ENCODE measurements around the gene PITX2. TPM values are rescaled to one million over a fixed set of nuclear protein-coding genes. Genes with fewer than 3 reads are reported as not detected.
A peak's percentile ranks its signal among the peaks of the same experiment; 100 is the strongest.

PITX2 gene
- polyA plus RNA-seq, 1 donor (not counting 4 experiments of a cell fraction or from before 2014, with no cell fraction given), result not detected

DNA sequence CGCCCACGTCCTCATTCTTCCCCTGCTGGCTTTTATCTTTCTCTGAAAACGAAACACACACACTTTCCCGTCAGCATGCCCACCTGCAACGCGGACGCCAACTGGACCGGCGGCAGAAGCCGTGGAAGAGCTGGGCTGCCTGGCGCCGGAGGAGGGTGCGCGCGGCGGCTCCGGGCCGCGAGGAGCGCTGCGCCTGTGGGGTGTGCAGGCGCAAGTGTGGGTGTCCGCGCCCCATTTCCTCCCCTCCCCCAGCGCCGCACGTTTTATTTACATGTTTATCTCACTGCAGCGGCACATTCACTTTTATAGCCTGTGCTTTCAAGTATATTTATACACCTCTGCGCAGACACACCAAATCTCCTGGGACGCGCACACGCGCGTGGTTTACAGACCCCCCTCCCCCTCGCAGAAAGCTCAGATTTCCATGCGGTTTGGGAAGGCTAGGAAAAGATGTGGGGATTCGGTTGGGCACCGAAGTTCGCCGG lies 1.5 kb downstream of the PITX2 start:
- Histone ChIP-seq H3K79me2 (ENCODE audit: control insufficient read depth, insufficient read depth, low read length) (no peaks in the 10 kb centered on the region), H3K9ac (ENCODE audit: control insufficient read depth, extremely low read depth, insufficient read depth, low read length) (no peak overlapping the region), H3K27me3 (ENCODE audit: control insufficient read depth, extremely low read depth, insufficient read depth, low read length) (peaks cover 98% of the 10 kb centered on the region), H3K9me1 (ENCODE audit: control insufficient read depth, extremely low read depth, insufficient read depth, low read length) (no peaks in the 10 kb centered on the region), H3K9me3 (ENCODE audit: control insufficient read depth, low read depth, low read length) (peaks cover 11% of the 10 kb centered on the region), H3K4me3 (ENCODE audit: control insufficient read depth in 2 of 3, extremely low read depth in 1 of 3, insufficient read depth in 2 of 3, low read depth in 1 of 3, low read length in 3 of 3) (peak overlapping the region in 1 of 3 experiments; percentile 51), H3K4me1 (ENCODE audit: control insufficient read depth, extremely low read depth, insufficient read depth, low read length) (peaks cover 2% of the 10 kb centered on the region), H3K27ac (ENCODE audit: control insufficient read depth, insufficient read depth, low read length) (no peak overlapping the region), H4K20me1 (ENCODE audit: control insufficient read depth, extremely low read depth, insufficient read depth, low read length) (no peaks in the 10 kb centered on the region), H2AFZ (ENCODE audit: control insufficient read depth, low read length) (no peak overlapping the region), H3K4me2 (ENCODE audit: control insufficient read depth, extremely low read depth, insufficient read depth, low read depth, low read length) (peak overlapping the region; percentile 56), H3K36me3 (ENCODE audit: control insufficient read depth in 2 of 2, extremely low read depth in 1 of 2, insufficient read depth in 2 of 2, low read length in 2 of 2) (no peaks in the 10 kb centered on the region)
- no peak for TF ChIP-seq EZH2 (IDR thresholded peaks at IDR 0.05; ENCODE audit: low read length)
- TF ChIP-seq, protein P1, sequence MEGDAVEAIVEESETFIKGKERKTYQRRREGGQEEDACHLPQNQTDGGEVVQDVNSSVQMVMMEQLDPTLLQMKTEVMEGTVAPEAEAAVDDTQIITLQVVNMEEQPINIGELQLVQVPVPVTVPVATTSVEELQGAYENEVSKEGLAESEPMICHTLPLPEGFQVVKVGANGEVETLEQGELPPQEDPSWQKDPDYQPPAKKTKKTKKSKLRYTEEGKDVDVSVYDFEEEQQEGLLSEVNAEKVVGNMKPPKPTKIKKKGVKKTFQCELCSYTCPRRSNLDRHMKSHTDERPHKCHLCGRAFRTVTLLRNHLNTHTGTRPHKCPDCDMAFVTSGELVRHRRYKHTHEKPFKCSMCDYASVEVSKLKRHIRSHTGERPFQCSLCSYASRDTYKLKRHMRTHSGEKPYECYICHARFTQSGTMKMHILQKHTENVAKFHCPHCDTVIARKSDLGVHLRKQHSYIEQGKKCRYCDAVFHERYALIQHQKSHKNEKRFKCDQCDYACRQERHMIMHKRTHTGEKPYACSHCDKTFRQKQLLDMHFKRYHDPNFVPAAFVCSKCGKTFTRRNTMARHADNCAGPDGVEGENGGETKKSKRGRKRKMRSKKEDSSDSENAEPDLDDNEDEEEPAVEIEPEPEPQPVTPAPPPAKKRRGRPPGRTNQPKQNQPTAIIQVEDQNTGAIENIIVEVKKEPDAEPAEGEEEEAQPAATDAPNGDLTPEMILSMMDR (optimal IDR thresholded peaks at IDR 0.05 in 1 of 3, IDR thresholded peaks at IDR 0.05 in 1 of 3, conservative IDR thresholded peaks at IDR 0.05 in 1 of 3; ENCODE audit: extremely low read depth in 1 of 3, insufficient read depth in 2 of 3, low read length in 3 of 3), result no peak
- no peak for FAIRE-seq
- dilution Hi-C loops (cut with MboI; ENCODE audit: extremely low pct_ligation_motif_present, low sequenced_read_pairs), result no loop called here
- DNase-seq (ENCODE audit: low read depth, low spot score), result no peak

DNA sequence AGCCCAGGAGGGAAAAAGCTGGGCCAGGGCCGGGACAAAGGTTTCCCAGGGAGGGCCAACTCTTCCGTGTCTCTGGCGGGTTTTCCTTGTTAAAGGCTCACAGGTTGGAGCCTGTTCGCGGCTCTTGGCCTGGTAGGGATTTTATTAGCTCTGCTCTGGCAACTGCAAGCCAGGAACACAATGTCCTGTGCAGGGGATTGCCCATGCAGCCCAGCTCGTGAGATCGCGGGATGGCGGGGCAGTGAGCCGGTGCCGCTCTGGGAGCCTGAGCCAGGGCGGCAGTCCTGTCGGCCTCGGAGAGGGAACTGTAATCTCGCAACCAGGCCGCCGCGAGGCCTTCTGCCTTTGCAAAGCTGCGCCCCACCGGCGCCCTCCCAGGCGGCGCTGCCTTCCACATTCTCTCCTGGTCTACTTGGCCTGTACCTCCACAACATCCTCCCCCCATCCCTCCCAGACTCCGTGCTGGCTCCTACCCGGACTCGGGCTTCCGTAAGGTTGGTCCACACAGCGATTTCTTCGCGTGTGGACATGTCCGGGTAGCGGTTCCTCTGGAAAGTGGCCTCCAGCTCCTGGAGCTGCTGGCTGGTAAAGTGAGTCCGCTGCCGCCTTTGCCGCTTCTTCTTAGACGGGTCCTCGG lies 2.1 kb downstream of the PITX2 start:
- no peak overlapping the region for H3K27ac ChIP-seq (ENCODE audit: control insufficient read depth, insufficient read depth, low read length)
- no peak overlapping the region for H3K9ac ChIP-seq (ENCODE audit: control insufficient read depth, extremely low read depth, insufficient read depth, low read length)
- no peaks in the 10 kb centered on the region for H3K9me1 ChIP-seq (ENCODE audit: control insufficient read depth, extremely low read depth, insufficient read depth, low read length)
- H3K4me1 ChIP-seq (ENCODE audit: control insufficient read depth, extremely low read depth, insufficient read depth, low read length), result peaks cover 2% of the 10 kb centered on the region
- no peaks in the 10 kb centered on the region for H3K79me2 ChIP-seq (ENCODE audit: control insufficient read depth, insufficient read depth, low read length)
- dilution Hi-C loops (cut with MboI; ENCODE audit: extremely low pct_ligation_motif_present, low sequenced_read_pairs), result no loop called here
- H4K20me1 ChIP-seq (ENCODE audit: control insufficient read depth, extremely low read depth, insufficient read depth, low read length), result no peaks in the 10 kb centered on the region
- peaks cover 98% of the 10 kb centered on the region for H3K27me3 ChIP-seq (ENCODE audit: control insufficient read depth, extremely low read depth, insufficient read depth, low read length)
- peak overlapping the region in 1 of 3 experiments; percentile 51 for H3K4me3 ChIP-seq (ENCODE audit: control insufficient read depth in 2 of 3, extremely low read depth in 1 of 3, insufficient read depth in 2 of 3, low read depth in 1 of 3, low read length in 3 of 3)
- DNase-seq (ENCODE audit: low read depth, low spot score), result no peak
- H3K9me3 ChIP-seq (ENCODE audit: control insufficient read depth, low read depth, low read length), result peaks cover 11% of the 10 kb centered on the region
- FAIRE-seq, result no peak
- H3K36me3 ChIP-seq (ENCODE audit: control insufficient read depth in 2 of 2, extremely low read depth in 1 of 2, insufficient read depth in 2 of 2, low read length in 2 of 2), result no peaks in the 10 kb centered on the region
- H3K4me2 ChIP-seq (ENCODE audit: control insufficient read depth, extremely low read depth, insufficient read depth, low read depth, low read length), result peak overlapping the region; percentile 56
- no peak overlapping the region for H2AFZ ChIP-seq (ENCODE audit: control insufficient read depth, low read length)
- TF ChIP-seq, protein P1 (optimal IDR thresholded peaks at IDR 0.05 in 1 of 3, IDR thresholded peaks at IDR 0.05 in 1 of 3, conservative IDR thresholded peaks at IDR 0.05 in 1 of 3; ENCODE audit: extremely low read depth in 1 of 3, insufficient read depth in 2 of 3, low read length in 3 of 3), result peak in 1 of 3 experiments; percentile 30
- peak; percentile 97 for TF ChIP-seq EZH2 (IDR thresholded peaks at IDR 0.05; ENCODE audit: low read length)

Data from keratinocyte (primary cell).